Forelimb muscle (tissue), 1 donor: ENCODE results near the gene BEND7. TPM values are rescaled to one million over a fixed set of nuclear protein-coding genes. Genes with fewer than 3 reads are reported as not detected.
"Not testable (repeated sequence)": the region's sequence is repeated elsewhere in the genome, so short reads cannot be mapped to it uniquely, and the experiment has no call there.

Experiments used
- DNase-seq: peaks from one replicate; pipeline ENCODE4 v3.0.0-alpha.2; 2013; ENCODE audit warnings: low read depth
- polyA plus RNA-seq: library from polyadenylated mRNA; unstranded; fragments of 120-200 nt; gene quantifications from one replicate; pipeline ENCODE4 v1.2.1, GENCODE V29; 2013; ENCODE audit not compliant: insufficient read length

The BEND7 gene
- polyA plus RNA-seq, 1 donor = 7.8 TPM

DNA sequence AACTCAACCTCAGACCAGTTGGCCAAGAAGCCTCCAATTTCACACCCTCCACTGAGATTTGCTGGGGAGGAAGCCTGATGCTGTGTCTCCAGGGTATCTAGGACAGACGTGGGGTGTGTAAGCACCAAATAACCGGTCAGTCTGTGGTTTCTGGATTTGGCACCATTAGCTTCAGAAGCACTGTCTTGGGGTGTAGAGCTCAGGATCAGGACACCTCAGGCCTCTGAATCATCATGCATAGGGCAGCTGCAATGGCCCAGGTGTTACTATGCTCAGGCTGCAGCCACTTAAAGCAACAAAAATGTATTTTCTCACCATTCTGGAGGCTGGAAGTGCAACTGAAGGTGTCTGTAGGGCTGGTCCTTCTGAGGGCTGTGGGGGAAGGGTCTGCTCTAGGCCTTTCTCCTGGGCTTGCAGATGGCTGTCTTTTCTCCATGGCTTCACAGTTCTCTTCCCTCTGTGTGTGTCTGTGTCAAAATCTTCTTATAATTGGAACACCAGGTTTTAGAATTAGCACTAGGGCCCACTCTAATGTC is 107.4 kb downstream of the BEND7 start:
- no peak for DNase-seq

- DNase-seq = no peak
Measured at GRCh38 chr10:13420532-13421307, 108.1 kb downstream of the BEND7 start.

DNA sequence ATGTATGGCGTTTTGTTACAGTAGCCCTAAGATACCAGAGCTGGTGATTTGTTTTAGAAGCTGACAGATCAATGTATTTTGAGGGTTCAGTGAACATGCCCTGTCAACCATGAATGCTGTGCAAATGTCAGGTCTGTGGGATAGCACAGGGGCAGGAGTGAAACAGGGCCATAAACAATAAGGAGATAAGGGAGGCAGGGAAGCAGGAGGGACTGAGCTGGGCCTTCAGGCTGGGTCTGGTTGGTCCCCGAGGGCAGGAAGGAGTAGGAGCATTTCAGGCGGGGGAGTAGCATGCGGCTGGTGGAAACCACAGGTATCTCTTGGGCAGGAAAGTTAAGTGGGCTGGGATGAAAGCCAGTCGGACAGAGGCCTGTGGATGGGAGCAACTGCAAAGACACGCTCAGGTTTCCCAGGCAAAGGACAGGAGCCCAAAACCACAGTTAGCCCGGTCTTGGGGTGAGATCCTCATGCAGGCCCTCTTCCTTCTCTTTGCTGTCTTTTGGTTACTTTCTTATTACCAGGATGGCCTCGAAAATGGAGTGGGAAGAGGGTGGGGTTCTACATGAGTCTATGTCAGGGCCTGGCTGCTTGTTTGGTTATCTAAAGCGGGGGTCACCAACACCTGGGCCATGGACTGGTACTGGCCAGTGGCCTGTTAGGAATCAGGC is 111.2 kb downstream of the BEND7 start:
- no peak for DNase-seq

GRCh38 chr10:13416760-13417159 is 112.1 kb downstream of the BEND7 start:
- DNase-seq = no peak

DNA sequence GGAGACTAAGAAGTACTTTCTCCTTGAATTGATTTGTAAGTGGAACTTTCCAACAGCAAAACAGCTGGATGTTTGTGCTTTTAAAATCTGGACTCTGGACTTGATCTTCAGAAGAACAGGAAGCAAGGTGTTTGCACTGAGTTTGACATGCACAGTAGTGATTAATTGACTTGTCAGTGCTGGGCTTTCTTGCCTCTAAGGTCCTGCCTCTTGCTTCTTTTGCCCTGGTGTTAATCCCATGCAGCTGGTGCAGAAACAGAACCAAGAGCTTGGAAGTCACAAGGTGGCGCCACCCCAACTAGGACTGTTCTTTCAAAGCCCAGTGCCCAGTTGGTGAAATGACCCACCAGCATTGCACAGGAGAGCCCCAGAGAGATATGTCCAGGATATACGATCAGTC is 114.0 kb downstream of the BEND7 start:
- no peak for DNase-seq

DNA sequence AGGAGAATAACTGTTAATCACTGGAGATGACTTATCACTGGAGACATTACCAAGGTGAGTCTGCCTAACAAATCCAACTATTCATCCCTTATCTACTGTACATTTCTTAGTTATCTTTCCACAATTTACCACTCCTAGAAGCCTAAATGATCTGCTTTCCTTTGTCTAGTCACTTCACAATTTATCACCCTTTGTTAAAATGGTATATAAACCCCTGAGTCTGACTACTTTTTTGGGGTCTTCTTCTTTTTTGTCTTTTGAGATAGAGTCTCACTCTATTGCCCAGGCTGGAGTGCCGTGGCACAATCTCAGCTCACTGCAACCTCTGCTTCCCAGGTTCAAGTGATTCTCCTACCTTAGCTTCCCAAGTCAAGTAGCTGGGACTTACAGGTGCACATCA is 114.7 kb downstream of the BEND7 start:
- no peak for DNase-seq

GRCh38 chr10:13412894-13413293 is 115.9 kb downstream of the BEND7 start:
- no peak for DNase-seq

GRCh38 chr10:13404791-13405190 is 124.0 kb downstream of the BEND7 start:
- DNase-seq = no peak

DNA sequence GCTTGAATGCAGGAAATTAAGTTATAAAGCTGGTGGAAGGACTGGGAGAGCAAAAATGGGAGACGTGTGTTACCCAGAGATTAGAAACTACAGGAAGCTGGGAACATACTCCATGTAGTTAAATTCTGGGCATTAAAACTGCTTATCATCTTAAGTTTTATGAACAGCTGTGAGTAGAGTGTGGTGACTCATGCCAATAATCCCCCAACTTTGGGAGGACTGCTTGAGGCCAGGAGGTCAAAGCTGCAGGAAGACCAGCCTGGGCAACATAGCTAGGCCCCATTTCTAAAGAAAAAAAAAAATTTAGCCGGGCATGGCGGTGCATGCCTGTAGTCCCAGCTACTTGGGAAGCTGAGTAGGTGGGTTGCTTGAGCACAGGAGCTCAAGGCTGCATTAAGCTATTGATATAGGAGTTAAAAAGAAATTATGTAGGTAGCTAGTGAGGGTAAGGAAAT is 124.5 kb downstream of the BEND7 start:
- DNase-seq = no peak

GRCh38 chr10:13403426-13403825 is 125.4 kb downstream of the BEND7 start:
- not testable (repeated sequence) for DNase-seq

DNA sequence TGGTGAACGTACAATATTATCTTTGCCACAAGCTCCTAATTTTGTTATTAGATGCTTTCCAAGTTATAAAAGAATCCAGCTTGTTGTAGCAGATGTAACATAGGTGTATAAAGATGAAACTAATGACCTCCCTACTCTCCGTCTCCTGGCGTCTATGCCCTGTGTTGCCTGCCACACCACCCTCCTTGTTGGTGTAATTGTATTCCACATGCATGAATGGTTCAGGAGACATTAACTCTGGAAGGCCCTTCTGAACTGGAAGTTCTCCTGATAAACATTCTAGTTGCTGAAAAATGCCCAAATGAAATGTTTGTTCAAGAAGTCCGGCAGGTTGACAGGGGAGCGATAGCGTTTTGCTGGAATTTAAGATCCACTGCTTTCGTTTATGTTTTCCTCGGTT is 126.8 kb downstream of the BEND7 start:
- no peak for DNase-seq

- no peak for DNase-seq
Measured at GRCh38 chr10:13401142-13401541, 127.7 kb downstream of the BEND7 start.

DNA sequence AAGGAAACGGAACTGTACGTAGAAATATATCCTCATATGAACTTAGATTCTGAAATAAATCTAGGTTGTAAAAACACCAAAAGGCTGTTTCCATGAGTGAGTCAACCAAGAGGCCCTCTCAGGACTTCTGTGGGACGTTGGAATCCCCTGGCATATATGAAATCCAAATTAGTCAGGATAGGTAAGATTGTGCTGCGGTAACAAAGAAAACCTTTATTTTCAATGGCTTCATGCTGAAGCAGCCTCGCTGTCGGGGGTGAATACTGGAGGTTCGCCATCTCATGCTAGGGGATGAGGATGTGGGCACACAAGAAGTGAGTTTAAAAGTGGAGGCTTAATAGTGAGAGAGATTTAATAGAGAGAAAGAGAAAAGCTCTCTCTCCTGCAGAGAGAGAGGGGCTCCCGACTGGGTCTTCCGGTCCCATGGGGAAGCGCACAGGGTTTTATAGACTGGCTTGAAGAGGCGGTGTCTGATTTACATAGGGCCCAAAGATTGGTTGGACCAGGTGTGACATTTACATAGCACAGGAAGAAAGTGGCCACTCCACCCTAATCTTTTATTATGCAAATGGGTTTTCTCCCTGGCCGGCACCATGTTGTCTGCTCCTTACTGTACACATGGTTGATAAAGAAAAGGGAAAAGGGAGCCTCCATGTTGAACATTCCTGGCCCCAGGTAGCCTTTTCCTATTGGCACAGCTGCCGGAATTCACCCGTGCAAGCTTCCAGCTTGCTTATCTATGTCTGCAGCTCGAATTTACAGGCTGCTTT is 128.4 kb downstream of the BEND7 start:
- no peak for DNase-seq

GRCh38 chr10:13399752-13400151 is 129.1 kb downstream of the BEND7 start:
- DNase-seq = no peak

- no peak for DNase-seq
Measured at GRCh38 chr10:13399236-13399635, 129.6 kb downstream of the BEND7 start.

GRCh38 chr10:13397052-13397451 is 131.8 kb downstream of the BEND7 start:
- no peak for DNase-seq

GRCh38 chr10:13396369-13396768 is 132.4 kb downstream of the BEND7 start:
- no peak for DNase-seq

GRCh38 chr10:13395540-13395939 is 133.3 kb downstream of the BEND7 start:
- no peak for DNase-seq

GRCh38 chr10:13393640-13394039 is 135.2 kb downstream of the BEND7 start:
- no peak for DNase-seq

- no peak for DNase-seq
Measured at GRCh38 chr10:13392701-13393100, 136.1 kb downstream of the BEND7 start.
